Measurements from ENCODE around the gene CCPG1.

CCPG1 gene

GRCh38 chr15:55362641-55363040, 45.5 kb downstream of the CCPG1 start:
- no peaks in the 10 kb centered on the region for H3K9me3 ChIP-seq (ENCODE audit: control insufficient read depth, insufficient read depth, low read depth, low read length)
- ChIA-PET CTCF (no interaction called here), POLR2A (no interaction called here)
- H3K36me3 ChIP-seq (ENCODE audit: control insufficient read depth in 2 of 2, insufficient read depth in 1 of 2, low read length in 2 of 2) = no peaks in the 10 kb centered on the region; a peak in 1 of 3 replicates
- H3K27ac ChIP-seq (ENCODE audit: extremely low read depth, low read depth, low read length) = no peak overlapping the region
- TF ChIP-seq ZFP3 (tag by site-specific recombination; IDR thresholded peaks at IDR 0.05; ENCODE audit: low read depth) (no peak), ZNF837 (tag by site-specific recombination; IDR thresholded peaks at IDR 0.05) (no peak), ZNF121 (tag by site-specific recombination; IDR thresholded peaks at IDR 0.05) (0 out of 2 replicates have a peak, but pooled peaks have one; percentile 37)
- H3K4me3 ChIP-seq (ENCODE audit: low read depth, low read length) = no peak overlapping the region
- H3K4me1 ChIP-seq (ENCODE audit: control insufficient read depth, insufficient read depth, low read length) = no peaks in the 10 kb centered on the region

DNA sequence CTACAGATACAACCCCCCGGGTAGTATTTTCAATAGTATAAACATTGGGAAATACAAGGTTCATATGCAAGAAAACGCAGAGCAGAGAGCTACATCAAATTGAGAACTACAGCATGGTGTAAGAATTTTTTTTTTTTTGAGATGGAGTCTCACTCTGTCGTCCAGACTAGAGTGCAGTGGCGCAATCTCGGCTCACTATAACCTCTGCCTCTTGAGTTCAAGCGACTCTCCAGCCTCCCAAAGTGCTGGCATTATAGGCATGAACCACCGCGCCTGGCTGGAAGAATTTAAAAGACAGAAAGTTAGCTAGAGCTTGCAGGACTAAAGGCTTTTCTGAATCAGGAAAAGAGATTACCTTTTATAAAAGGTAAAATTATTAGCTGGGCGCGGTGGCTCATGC, 47.1 kb downstream of the CCPG1 start:
- POLR2A ChIA-PET = no interaction called here
- CTCF ChIA-PET = interaction anchor here (0.6 to 0.9 kb wide), 3 partner anchors 10 to 252 kb away, joined by 3 read pairs; no protein-coding TSS in a partner anchor
- H3K4me1 ChIP-seq (ENCODE audit: control insufficient read depth, insufficient read depth, low read length) = no peaks in the 10 kb centered on the region
- H3K9me3 ChIP-seq (ENCODE audit: control insufficient read depth, insufficient read depth, low read depth, low read length) = no peaks in the 10 kb centered on the region
- no peaks in the 10 kb centered on the region; a peak in 1 of 3 replicates for H3K36me3 ChIP-seq (ENCODE audit: control insufficient read depth in 2 of 2, insufficient read depth in 1 of 2, low read length in 2 of 2)
- H3K4me3 ChIP-seq (ENCODE audit: low read depth, low read length) = no peak overlapping the region
- H3K27ac ChIP-seq (ENCODE audit: extremely low read depth, low read depth, low read length) = no peak overlapping the region
- TF ChIP-seq ZNF529 (tag by site-specific recombination; IDR thresholded peaks at IDR 0.05; ENCODE audit: insufficient replicate concordance) (no peak), ZFP3 (tag by site-specific recombination; IDR thresholded peaks at IDR 0.05; ENCODE audit: low read depth) (no peak), ZBTB21 (tag by site-specific recombination; IDR thresholded peaks at IDR 0.05) (no peak), ZNF19 (tag by site-specific recombination; IDR thresholded peaks at IDR 0.05; ENCODE audit: low read depth) (no peak), ZNF610 (tag by site-specific recombination; IDR thresholded peaks at IDR 0.05; ENCODE audit: borderline replicate concordance) (no peak), ZNF544 (tag by site-specific recombination; IDR thresholded peaks at IDR 0.05) (no peak), KLF8 (tag by site-specific recombination; IDR thresholded peaks at IDR 0.05) (no peak), ZNF324 (tag by site-specific recombination; IDR thresholded peaks at IDR 0.05) (no peak), ZFP69B (tag by site-specific recombination; IDR thresholded peaks at IDR 0.05) (no peak), ZNF248 (tag by site-specific recombination; IDR thresholded peaks at IDR 0.05) (no peak), ZNF426 (tag by site-specific recombination; IDR thresholded peaks at IDR 0.05) (no peak), GLI2 (tag by site-specific recombination; IDR thresholded peaks at IDR 0.05; ENCODE audit: borderline replicate concordance, low read depth) (no peak), ZNF658 (tag by site-specific recombination; IDR thresholded peaks at IDR 0.05) (no peak), ZNF776 (tag by site-specific recombination; IDR thresholded peaks at IDR 0.05; ENCODE audit: borderline replicate concordance) (no peak), ELK4 (IDR thresholded peaks at IDR 0.05; ENCODE audit: borderline replicate concordance, low read depth, low read length) (no peak), SCRT1 (tag by site-specific recombination; IDR thresholded peaks at IDR 0.05; ENCODE audit: borderline replicate concordance) (no peak), ZNF112 (tag by site-specific recombination; IDR thresholded peaks at IDR 0.05) (no peak)
- TF ChIP-seq, protein P1, sequence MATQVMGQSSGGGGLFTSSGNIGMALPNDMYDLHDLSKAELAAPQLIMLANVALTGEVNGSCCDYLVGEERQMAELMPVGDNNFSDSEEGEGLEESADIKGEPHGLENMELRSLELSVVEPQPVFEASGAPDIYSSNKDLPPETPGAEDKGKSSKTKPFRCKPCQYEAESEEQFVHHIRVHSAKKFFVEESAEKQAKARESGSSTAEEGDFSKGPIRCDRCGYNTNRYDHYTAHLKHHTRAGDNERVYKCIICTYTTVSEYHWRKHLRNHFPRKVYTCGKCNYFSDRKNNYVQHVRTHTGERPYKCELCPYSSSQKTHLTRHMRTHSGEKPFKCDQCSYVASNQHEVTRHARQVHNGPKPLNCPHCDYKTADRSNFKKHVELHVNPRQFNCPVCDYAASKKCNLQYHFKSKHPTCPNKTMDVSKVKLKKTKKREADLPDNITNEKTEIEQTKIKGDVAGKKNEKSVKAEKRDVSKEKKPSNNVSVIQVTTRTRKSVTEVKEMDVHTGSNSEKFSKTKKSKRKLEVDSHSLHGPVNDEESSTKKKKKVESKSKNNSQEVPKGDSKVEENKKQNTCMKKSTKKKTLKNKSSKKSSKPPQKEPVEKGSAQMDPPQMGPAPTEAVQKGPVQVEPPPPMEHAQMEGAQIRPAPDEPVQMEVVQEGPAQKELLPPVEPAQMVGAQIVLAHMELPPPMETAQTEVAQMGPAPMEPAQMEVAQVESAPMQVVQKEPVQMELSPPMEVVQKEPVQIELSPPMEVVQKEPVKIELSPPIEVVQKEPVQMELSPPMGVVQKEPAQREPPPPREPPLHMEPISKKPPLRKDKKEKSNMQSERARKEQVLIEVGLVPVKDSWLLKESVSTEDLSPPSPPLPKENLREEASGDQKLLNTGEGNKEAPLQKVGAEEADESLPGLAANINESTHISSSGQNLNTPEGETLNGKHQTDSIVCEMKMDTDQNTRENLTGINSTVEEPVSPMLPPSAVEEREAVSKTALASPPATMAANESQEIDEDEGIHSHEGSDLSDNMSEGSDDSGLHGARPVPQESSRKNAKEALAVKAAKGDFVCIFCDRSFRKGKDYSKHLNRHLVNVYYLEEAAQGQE (tag by site-specific recombination; IDR thresholded peaks at IDR 0.05) = no peak
